DOHH2 (cell line): ENCODE data around the gene KLHDC7A.

Experiments
- H3F3A ChIP-seq: fragments of 200-600 bp; sonication (generic), shearing (Covaris generic); 2 replicates; pipeline ENCODE4 v1.6.0; 2016; ENCODE audit warnings: antibody characterized with exemption, mild to moderate bottlenecking; ENCODE audit not compliant: control insufficient read depth, insufficient read depth
- H3K27ac ChIP-seq: fragments of 200-600 bp; sonication (generic); 2 replicates; pipeline ENCODE4 v1.5.1; 2014; ENCODE audit warnings: low read depth, mild to moderate bottlenecking, low read length, moderate library complexity
- H3K27me3 ChIP-seq: fragments of 200-600 bp; sonication (generic); 2 replicates; pipeline ENCODE4 v1.6.1; 2014; ENCODE audit warnings: mild to moderate bottlenecking, low read length, mixed read lengths; ENCODE audit not compliant: control insufficient read depth
- H3K36me3 ChIP-seq: fragments of 200-600 bp; sonication (generic); 2 replicates; pipeline ENCODE4 v1.6.1; 2014; ENCODE audit warnings: mild to moderate bottlenecking, low read length, moderate library complexity, mixed read lengths; ENCODE audit not compliant: control insufficient read depth
- H3K4me1 ChIP-seq: fragments of 200-600 bp; sonication (generic); 2 replicates; pipeline ENCODE4 v1.6.1; 2014; ENCODE audit warnings: mild to moderate bottlenecking, low read length, mixed read lengths; ENCODE audit not compliant: control insufficient read depth
- H3K4me2 ChIP-seq: fragments of 200-600 bp; sonication (generic); 2 replicates; pipeline ENCODE4 v1.6.0; 2014; ENCODE audit warnings: mild to moderate bottlenecking, low read length, moderate library complexity
- H3K4me3 ChIP-seq: fragments of 200-600 bp; sonication (generic); 2 replicates; pipeline ENCODE4 v1.5.1; 2014; ENCODE audit warnings: mild to moderate bottlenecking, low read length, mixed read lengths
- H3K79me2 ChIP-seq: fragments of 200-600 bp; sonication (generic); 2 replicates; pipeline ENCODE4 v1.6.1; 2014; ENCODE audit warnings: mild to moderate bottlenecking, low read length, mixed read lengths; ENCODE audit not compliant: control insufficient read depth
- H3K9me2 ChIP-seq: fragments of 200-600 bp; sonication (generic); replicated peaks from 2 replicates; pipeline ENCODE4 v1.6.1; 2014; ENCODE audit warnings: mild to moderate bottlenecking, low read length, mixed read lengths; ENCODE audit not compliant: control insufficient read depth
- H3K9me3 ChIP-seq: fragments of 200-600 bp; sonication (generic); 2 replicates; pipeline ENCODE4 v1.6.1; 2014; ENCODE audit warnings: antibody characterized with exemption, low read length, mixed read lengths; ENCODE audit not compliant: control insufficient read depth, insufficient read depth
- H4K20me1 ChIP-seq: fragments of 200-600 bp; sonication (generic); 2 replicates; pipeline ENCODE4 v1.6.0; 2014; ENCODE audit warnings: low read depth, mild to moderate bottlenecking, antibody characterized with exemption, low read length, moderate library complexity; ENCODE audit not compliant: control insufficient read depth, insufficient read depth
- EZH2phosphoT487 ChIP-seq: fragments of 200-600 bp; sonication (generic); IDR thresholded peaks from 2 replicates; pipeline ENCODE4 v1.6.1; 2017; ENCODE audit warnings: borderline replicate concordance, mild to moderate bottlenecking, antibody characterized with exemption, low read length, moderate library complexity, mixed read lengths
- TF ChIP-seq, protein P1 (sequence below): fragments of 200-600 bp; sonication (generic); IDR thresholded peaks from one replicate; pipeline ENCODE4 v1.5.1; 2014; ENCODE audit warnings: antibody characterized with exemption, mild to moderate bottlenecking, low read depth, low read length; ENCODE audit not compliant: poor library complexity, severe bottlenecking

Gene KLHDC7A

DNA sequence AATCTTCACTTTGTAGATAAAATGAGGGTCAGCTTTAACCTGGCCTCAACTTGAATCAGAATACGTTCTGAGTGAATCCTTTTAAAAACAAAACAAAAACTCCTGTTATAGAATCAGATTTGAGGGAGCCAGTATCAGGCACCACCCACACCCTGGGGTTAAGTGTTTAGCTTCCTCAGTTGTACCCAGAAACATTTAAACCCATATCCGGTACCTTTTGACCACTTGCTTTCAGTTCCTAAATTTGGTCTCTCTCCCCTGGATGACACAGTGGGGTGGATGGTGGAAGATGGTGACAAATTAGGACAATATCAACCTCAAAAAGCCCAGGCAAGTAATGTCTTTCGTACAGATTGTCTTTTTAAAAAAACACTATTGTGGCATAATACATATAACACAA lies 10.4 kb downstream of the KLHDC7A start:
- no peak overlapping the region for H3K4me2 ChIP-seq
- peaks cover 2% of the 10 kb centered on the region; the same call in 1 of the 2 replicates for H3K27me3 ChIP-seq
- no peaks in the 10 kb centered on the region for H3K36me3 ChIP-seq
- no peak overlapping the region for H3K27ac ChIP-seq
- TF ChIP-seq, protein P1, sequence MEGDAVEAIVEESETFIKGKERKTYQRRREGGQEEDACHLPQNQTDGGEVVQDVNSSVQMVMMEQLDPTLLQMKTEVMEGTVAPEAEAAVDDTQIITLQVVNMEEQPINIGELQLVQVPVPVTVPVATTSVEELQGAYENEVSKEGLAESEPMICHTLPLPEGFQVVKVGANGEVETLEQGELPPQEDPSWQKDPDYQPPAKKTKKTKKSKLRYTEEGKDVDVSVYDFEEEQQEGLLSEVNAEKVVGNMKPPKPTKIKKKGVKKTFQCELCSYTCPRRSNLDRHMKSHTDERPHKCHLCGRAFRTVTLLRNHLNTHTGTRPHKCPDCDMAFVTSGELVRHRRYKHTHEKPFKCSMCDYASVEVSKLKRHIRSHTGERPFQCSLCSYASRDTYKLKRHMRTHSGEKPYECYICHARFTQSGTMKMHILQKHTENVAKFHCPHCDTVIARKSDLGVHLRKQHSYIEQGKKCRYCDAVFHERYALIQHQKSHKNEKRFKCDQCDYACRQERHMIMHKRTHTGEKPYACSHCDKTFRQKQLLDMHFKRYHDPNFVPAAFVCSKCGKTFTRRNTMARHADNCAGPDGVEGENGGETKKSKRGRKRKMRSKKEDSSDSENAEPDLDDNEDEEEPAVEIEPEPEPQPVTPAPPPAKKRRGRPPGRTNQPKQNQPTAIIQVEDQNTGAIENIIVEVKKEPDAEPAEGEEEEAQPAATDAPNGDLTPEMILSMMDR, result no peak
- TF ChIP-seq EZH2phosphoT487, result no peak
- no peaks in the 10 kb centered on the region for H3K9me2 ChIP-seq
- H3F3A ChIP-seq, result no peaks in the 10 kb centered on the region
- no peaks in the 10 kb centered on the region for H3K9me3 ChIP-seq
- no peaks in the 10 kb centered on the region for H4K20me1 ChIP-seq
- H3K79me2 ChIP-seq, result no peaks in the 10 kb centered on the region
- no peak overlapping the region for H3K4me3 ChIP-seq
- no peaks in the 10 kb centered on the region for H3K4me1 ChIP-seq

DNA sequence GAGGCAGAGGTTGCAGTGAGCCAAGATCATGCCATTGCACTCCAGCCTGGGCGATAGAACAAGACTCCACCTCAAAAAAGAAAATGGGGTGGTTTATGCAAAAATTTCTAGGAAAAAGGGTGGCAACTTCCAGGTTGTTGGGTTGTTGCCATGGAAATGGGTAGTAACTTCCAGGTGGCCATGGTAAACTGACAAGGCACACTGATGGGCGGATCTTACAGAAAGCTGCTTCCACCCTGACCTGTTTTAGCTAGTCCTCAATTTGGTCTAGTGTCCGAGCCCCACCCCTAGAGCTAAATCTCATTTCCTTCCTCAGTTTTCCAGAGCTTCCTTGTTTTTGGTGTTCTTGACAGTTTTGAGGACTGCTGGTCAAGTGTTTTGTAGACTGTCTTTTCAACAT lies 13.6 kb downstream of the KLHDC7A start:
- H3K9me3 ChIP-seq, result no peaks in the 10 kb centered on the region
- H3K9me2 ChIP-seq, result no peaks in the 10 kb centered on the region
- H3K36me3 ChIP-seq, result no peaks in the 10 kb centered on the region
- H3F3A ChIP-seq, result no peaks in the 10 kb centered on the region
- H3K27ac ChIP-seq, result no peak overlapping the region
- peaks cover 5% of the 10 kb centered on the region; the same call in 1 of the 2 replicates for H3K27me3 ChIP-seq
- TF ChIP-seq EZH2phosphoT487, result no peak
- TF ChIP-seq, protein P1, result no peak
- H3K4me2 ChIP-seq, result no peak overlapping the region
- no peaks in the 10 kb centered on the region for H3K4me1 ChIP-seq
- H3K4me3 ChIP-seq, result no peak overlapping the region
- no peaks in the 10 kb centered on the region for H3K79me2 ChIP-seq
- no peaks in the 10 kb centered on the region for H4K20me1 ChIP-seq

DNA sequence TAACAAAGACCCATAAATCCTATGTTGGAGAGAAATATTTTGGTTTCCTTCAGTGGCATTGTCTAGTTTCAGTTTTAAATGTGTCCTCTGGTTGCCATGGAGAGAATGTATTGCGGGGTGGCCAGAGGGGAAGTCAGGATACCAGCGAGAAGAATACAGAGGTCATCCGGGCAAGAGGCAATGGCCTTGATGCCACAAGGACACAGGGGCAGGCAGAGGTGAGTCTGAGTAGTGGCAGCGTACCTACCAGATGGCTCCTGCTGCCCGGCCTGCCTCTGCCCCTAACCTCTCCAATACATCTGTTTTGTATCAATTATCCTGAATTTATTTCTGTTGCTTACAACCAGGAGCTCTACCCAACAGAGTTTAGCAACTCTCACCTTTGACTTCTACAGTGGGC lies 14.9 kb downstream of the KLHDC7A start:
- 0 out of 2 replicates have a peak, but pooled peaks cover 2% of the 10 kb centered on the region for H3K27me3 ChIP-seq
- H3K9me2 ChIP-seq, result no peaks in the 10 kb centered on the region
- TF ChIP-seq, protein P1, result no peak
- TF ChIP-seq EZH2phosphoT487, result no peak
- no peaks in the 10 kb centered on the region for H3K79me2 ChIP-seq
- H3F3A ChIP-seq, result no peaks in the 10 kb centered on the region
- no peaks in the 10 kb centered on the region for H3K9me3 ChIP-seq
- H3K4me1 ChIP-seq, result no peaks in the 10 kb centered on the region
- no peaks in the 10 kb centered on the region for H4K20me1 ChIP-seq
- H3K36me3 ChIP-seq, result no peaks in the 10 kb centered on the region
- no peak overlapping the region for H3K4me2 ChIP-seq
- H3K27ac ChIP-seq, result no peak overlapping the region
- no peak overlapping the region for H3K4me3 ChIP-seq

DNA sequence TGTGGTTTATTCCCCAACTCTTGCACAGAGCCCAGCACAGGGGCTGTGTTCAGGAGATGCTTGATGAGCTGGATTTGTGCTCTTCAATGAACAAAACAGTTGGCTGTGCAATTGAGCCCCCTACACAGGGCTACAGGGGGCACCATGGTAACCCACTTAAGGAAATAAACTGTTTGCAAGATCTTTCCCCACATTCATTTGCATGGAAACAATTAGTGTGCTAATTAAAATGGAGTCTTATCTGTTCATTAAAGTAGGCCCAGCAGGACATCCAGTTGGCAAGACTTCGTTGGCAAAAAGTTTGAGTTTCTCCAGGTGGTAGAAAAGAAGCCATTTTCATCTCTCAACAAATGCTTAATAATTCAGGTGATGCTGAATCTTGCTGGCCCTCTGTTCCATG lies 15.3 kb downstream of the KLHDC7A start:
- H3F3A ChIP-seq, result no peaks in the 10 kb centered on the region
- H4K20me1 ChIP-seq, result no peaks in the 10 kb centered on the region
- 0 out of 2 replicates have a peak, but pooled peaks cover 2% of the 10 kb centered on the region for H3K27me3 ChIP-seq
- no peak overlapping the region for H3K4me3 ChIP-seq
- no peak overlapping the region for H3K27ac ChIP-seq
- no peaks in the 10 kb centered on the region for H3K36me3 ChIP-seq
- H3K4me2 ChIP-seq, result no peak overlapping the region
- no peaks in the 10 kb centered on the region for H3K9me2 ChIP-seq
- TF ChIP-seq, protein P1, result no peak
- TF ChIP-seq EZH2phosphoT487, result no peak
- H3K79me2 ChIP-seq, result no peaks in the 10 kb centered on the region
- H3K9me3 ChIP-seq, result no peaks in the 10 kb centered on the region
- H3K4me1 ChIP-seq, result no peaks in the 10 kb centered on the region
